ENCODE measurements around the gene TBC1D8B.

The TBC1D8B gene

DNA sequence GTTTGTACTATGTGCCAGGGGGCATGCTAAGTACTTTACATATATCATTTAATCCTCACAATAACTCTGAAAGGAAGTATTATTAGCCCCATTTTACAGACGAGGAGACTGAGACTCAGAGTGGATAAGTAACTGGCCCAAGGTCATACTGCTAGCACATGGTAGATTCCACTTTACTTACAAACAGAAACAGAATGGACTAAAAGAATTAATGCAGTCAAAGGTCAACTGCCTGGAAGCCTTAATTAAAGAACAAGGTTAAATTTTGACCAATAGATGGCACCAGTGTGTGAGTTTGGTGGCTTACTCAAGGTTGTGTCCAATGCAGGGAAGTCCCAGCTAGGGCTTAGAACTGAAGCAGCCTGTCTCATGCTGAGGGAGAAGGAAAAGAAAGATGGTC lies 96.0 kb downstream of the TBC1D8B start:
- Histone ChIP-seq H2AFZ (ENCODE audit: low read length, unreplicated experiment) (no peak overlapping the region), H3K4me1 (ENCODE audit: control insufficient read depth, insufficient read depth, low read length, unreplicated experiment) (peaks cover 40% of the 10 kb centered on the region), H3K36me3 (ENCODE audit: insufficient read depth, low read length) (no peaks in the 10 kb centered on the region), H3K79me2 (ENCODE audit: control insufficient read depth, insufficient read depth, low read length, unreplicated experiment) (no peaks in the 10 kb centered on the region), H3K4me3 (ENCODE audit: low read depth, low read length) (no peak overlapping the region), H3K27ac (ENCODE audit: low read depth, low read length) (no peak overlapping the region), H3K27me3 (ENCODE audit: insufficient read depth, low read length) (no peaks in the 10 kb centered on the region)

DNA sequence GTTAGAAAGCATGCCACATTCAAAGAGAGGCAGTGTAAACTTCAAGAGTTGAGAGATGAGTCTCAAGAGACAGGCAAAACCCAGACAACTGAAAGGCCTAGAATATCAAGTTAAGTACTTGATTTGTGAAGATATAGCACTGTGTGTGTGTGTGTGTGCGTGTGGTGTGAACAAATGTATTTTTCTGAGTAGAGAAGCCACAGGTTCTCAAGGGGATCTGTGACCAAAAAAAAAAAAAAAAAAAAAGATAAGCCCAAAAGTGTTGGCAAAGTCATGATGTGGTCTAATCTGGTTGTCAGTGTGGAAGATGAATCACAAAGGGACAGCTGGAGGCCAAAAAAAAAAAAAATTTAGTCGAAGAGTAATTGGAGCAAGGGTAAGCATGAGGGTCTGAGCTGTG lies 96.8 kb downstream of the TBC1D8B start:
- no peak overlapping the region for H3K4me3 ChIP-seq (ENCODE audit: low read depth, low read length)
- H3K36me3 ChIP-seq (ENCODE audit: insufficient read depth, low read length), result no peaks in the 10 kb centered on the region
- H2AFZ ChIP-seq (ENCODE audit: low read length, unreplicated experiment), result no peak overlapping the region
- H3K27ac ChIP-seq (ENCODE audit: low read depth, low read length), result no peak overlapping the region
- H3K79me2 ChIP-seq (ENCODE audit: control insufficient read depth, insufficient read depth, low read length, unreplicated experiment), result no peaks in the 10 kb centered on the region
- H3K4me1 ChIP-seq (ENCODE audit: control insufficient read depth, insufficient read depth, low read length, unreplicated experiment), result peaks cover 40% of the 10 kb centered on the region
- no peaks in the 10 kb centered on the region for H3K27me3 ChIP-seq (ENCODE audit: insufficient read depth, low read length)

DNA sequence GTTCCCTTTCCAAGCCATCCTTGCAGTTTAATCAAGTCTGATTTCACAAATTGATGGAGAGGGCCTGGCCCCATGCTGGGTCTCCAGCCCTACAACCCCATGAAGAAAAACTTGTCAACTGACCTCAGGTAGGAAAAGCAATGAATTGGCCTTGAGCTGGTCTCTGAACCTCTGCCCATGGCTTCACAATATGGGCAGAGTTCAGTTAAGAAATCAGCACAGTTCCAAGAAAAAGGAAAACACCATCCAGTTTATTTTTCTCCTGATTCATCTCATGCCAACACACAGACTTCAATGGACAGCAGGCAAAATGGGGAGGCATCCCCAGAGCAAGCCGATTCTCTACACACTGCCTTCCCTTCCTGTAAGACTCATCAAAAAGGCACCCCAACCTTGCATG lies 97.4 kb downstream of the TBC1D8B start:
- H3K36me3 ChIP-seq (ENCODE audit: insufficient read depth, low read length), result no peaks in the 10 kb centered on the region
- no peak overlapping the region for H2AFZ ChIP-seq (ENCODE audit: low read length, unreplicated experiment)
- no peaks in the 10 kb centered on the region for H3K27me3 ChIP-seq (ENCODE audit: insufficient read depth, low read length)
- H3K27ac ChIP-seq (ENCODE audit: low read depth, low read length), result no peak overlapping the region
- H3K4me3 ChIP-seq (ENCODE audit: low read depth, low read length), result no peak overlapping the region
- H3K4me1 ChIP-seq (ENCODE audit: control insufficient read depth, insufficient read depth, low read length, unreplicated experiment), result peaks cover 36% of the 10 kb centered on the region
- H3K79me2 ChIP-seq (ENCODE audit: control insufficient read depth, insufficient read depth, low read length, unreplicated experiment), result no peaks in the 10 kb centered on the region

DNA sequence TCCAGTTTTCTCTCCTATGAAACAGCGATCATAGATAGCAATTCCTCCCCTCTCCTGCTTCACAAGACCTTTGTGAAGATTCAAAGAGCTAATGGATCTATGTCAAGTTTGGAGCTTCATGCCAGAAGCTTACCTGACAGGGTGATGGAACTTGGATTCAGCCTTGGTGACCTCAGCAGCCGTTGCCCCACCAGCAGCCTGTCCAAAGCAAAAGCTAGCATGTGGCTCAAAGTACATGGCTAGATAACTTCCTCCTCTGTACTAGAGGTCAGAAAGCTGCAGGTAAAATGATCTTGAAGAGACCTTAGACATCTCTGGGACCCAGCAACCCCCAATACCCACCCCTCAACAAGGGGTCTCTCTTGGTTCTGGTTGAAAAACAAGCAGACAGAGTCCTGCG lies 98.9 kb downstream of the TBC1D8B start:
- H3K79me2 ChIP-seq (ENCODE audit: control insufficient read depth, insufficient read depth, low read length, unreplicated experiment), result no peaks in the 10 kb centered on the region
- H3K27ac ChIP-seq (ENCODE audit: low read depth, low read length), result no peak overlapping the region
- no peaks in the 10 kb centered on the region for H3K27me3 ChIP-seq (ENCODE audit: insufficient read depth, low read length)
- H3K4me3 ChIP-seq (ENCODE audit: low read depth, low read length), result no peak overlapping the region
- no peaks in the 10 kb centered on the region for H3K36me3 ChIP-seq (ENCODE audit: insufficient read depth, low read length)
- no peak overlapping the region for H2AFZ ChIP-seq (ENCODE audit: low read length, unreplicated experiment)
- H3K4me1 ChIP-seq (ENCODE audit: control insufficient read depth, insufficient read depth, low read length, unreplicated experiment), result peaks cover 21% of the 10 kb centered on the region

DNA sequence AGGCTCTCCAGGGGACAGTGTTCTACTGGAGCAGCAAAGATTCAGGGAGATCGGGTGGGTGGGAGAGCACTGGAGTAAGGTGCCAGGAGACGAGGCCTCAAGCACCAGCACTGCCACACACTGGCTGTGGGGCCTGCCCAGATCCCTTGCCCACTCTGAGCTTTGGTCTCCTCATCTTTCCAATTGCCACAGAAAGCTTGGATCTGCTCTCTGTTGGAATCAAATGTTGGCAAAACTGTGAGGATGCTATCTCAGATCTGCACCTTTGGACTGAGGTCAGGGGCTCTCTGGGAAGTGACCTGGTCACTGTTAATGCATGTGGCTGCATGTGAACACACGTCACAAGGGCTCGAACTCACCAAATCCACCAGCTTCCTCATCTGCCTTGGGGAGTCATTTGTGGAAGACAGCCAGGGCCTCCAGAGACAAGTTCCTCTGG lies 99.3 kb downstream of the TBC1D8B start:
- no peak overlapping the region for H3K4me3 ChIP-seq (ENCODE audit: low read depth, low read length)
- H3K27ac ChIP-seq (ENCODE audit: low read depth, low read length), result no peak overlapping the region
- H2AFZ ChIP-seq (ENCODE audit: low read length, unreplicated experiment), result no peak overlapping the region
- no peaks in the 10 kb centered on the region for H3K79me2 ChIP-seq (ENCODE audit: control insufficient read depth, insufficient read depth, low read length, unreplicated experiment)
- H3K36me3 ChIP-seq (ENCODE audit: insufficient read depth, low read length), result no peaks in the 10 kb centered on the region
- peaks cover 21% of the 10 kb centered on the region for H3K4me1 ChIP-seq (ENCODE audit: control insufficient read depth, insufficient read depth, low read length, unreplicated experiment)
- H3K27me3 ChIP-seq (ENCODE audit: insufficient read depth, low read length), result no peaks in the 10 kb centered on the region

DNA sequence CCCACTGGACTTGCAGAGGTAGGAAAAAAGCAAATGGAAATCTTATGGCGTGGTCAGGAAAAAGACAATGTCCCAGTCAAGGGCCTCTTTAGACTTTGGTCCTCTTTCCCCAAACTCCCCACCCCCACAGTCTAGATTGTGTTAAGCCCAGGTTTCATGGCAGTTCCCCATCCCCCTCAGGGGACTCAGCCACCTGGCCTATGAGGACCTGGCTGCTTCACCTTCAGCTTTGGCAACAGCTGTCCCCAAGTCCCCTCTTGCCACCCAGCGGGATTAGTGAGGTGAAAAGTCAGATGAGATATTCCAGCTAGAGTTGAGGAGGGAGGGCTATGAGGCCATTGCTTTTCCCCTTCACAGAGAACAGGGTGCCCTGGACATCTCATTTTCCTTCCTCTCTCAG lies 100.2 kb downstream of the TBC1D8B start:
- no peak overlapping the region for H2AFZ ChIP-seq (ENCODE audit: low read length, unreplicated experiment)
- no peaks in the 10 kb centered on the region for H3K79me2 ChIP-seq (ENCODE audit: control insufficient read depth, insufficient read depth, low read length, unreplicated experiment)
- H3K27ac ChIP-seq (ENCODE audit: low read depth, low read length), result no peak overlapping the region
- no peaks in the 10 kb centered on the region for H3K36me3 ChIP-seq (ENCODE audit: insufficient read depth, low read length)
- H3K4me3 ChIP-seq (ENCODE audit: low read depth, low read length), result no peak overlapping the region
- H3K27me3 ChIP-seq (ENCODE audit: insufficient read depth, low read length), result no peaks in the 10 kb centered on the region
- peaks cover 12% of the 10 kb centered on the region for H3K4me1 ChIP-seq (ENCODE audit: control insufficient read depth, insufficient read depth, low read length, unreplicated experiment)

DNA sequence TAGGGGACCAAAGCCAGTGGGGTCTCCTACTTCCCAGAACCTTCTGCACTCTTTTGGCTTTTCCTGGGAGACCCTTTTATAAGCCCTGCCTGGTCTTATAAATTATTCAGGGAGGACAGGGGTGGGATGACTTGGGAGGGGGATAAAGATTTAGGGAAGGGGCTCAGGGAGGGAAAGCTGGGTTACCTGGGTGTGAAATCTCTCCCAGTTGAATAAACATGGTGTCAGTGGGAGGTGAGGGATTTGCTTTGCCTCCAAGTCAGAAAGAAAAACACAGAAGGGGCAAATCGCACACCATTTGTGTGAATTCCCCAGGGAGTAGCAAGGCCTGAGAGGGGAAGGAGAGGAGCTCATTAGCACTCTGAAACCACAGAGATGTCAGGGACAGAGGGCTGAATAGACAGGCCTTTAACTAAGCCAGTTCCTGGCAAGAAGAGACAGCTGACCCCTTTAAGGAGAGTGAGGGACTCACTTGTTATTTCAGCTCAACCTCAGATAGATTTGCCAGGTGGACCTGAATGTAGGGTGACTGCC lies 100.9 kb downstream of the TBC1D8B start, which contains the start of gene RIPPLY1:
TSS of gene RIPPLY1 (minus strand) at position 51 of the 534 bp plus-strand sequence. CDS start 54 bp downstream, outside the sequence.
- Histone ChIP-seq H3K27me3 (ENCODE audit: insufficient read depth, low read length) (no peaks in the 10 kb centered on the region), H3K4me1 (ENCODE audit: control insufficient read depth, insufficient read depth, low read length, unreplicated experiment) (peaks cover 12% of the 10 kb centered on the region), H3K79me2 (ENCODE audit: control insufficient read depth, insufficient read depth, low read length, unreplicated experiment) (no peaks in the 10 kb centered on the region), H2AFZ (ENCODE audit: low read length, unreplicated experiment) (no peak within 1 kb of the TSS), H3K36me3 (ENCODE audit: insufficient read depth, low read length) (no peaks in the 10 kb centered on the region), H3K27ac (ENCODE audit: low read depth, low read length) (no peak within 1 kb of the TSS), H3K4me3 (ENCODE audit: low read depth, low read length) (no peak within 1 kb of the TSS)

DNA sequence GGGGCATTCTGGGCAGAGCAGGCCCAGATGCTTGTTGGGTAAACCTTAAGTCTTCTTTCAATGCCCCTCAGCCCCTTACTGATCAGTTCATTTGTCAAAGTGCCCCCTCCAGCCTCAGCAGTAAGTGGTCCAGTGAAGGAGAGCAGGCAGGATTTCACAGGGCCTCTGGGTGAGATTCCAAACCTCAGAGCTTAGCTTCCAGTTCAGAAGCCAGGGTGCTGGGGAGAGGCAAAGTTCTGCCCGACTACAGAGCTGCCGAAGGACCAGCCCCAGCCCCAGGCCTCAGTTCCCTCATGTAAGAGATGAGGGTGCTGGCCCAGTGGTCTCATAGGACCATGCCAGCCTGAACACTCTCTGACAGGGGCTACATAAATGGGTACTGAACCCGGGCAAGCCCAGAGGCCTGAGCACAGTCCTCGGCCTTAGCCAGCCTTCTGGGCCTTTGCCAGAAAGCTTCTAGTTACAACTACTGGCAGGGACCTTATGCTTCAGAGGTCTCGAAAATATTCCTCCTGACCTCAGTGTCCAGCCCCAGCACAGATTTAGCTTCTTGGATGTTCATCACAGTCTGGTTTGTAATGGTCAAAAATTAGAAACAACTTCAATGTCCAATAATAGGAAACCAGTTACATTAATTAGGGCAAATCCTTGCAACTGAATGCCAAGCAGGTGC lies 101.5 kb downstream of the TBC1D8B start:
- peaks cover 7% of the 10 kb centered on the region for H3K4me1 ChIP-seq (ENCODE audit: control insufficient read depth, insufficient read depth, low read length, unreplicated experiment)
- no peak overlapping the region for H3K4me3 ChIP-seq (ENCODE audit: low read depth, low read length)
- no peak overlapping the region for H2AFZ ChIP-seq (ENCODE audit: low read length, unreplicated experiment)
- H3K27ac ChIP-seq (ENCODE audit: low read depth, low read length), result no peak overlapping the region
- no peaks in the 10 kb centered on the region for H3K36me3 ChIP-seq (ENCODE audit: insufficient read depth, low read length)
- no peaks in the 10 kb centered on the region for H3K27me3 ChIP-seq (ENCODE audit: insufficient read depth, low read length)
- no peaks in the 10 kb centered on the region for H3K79me2 ChIP-seq (ENCODE audit: control insufficient read depth, insufficient read depth, low read length, unreplicated experiment)

DNA sequence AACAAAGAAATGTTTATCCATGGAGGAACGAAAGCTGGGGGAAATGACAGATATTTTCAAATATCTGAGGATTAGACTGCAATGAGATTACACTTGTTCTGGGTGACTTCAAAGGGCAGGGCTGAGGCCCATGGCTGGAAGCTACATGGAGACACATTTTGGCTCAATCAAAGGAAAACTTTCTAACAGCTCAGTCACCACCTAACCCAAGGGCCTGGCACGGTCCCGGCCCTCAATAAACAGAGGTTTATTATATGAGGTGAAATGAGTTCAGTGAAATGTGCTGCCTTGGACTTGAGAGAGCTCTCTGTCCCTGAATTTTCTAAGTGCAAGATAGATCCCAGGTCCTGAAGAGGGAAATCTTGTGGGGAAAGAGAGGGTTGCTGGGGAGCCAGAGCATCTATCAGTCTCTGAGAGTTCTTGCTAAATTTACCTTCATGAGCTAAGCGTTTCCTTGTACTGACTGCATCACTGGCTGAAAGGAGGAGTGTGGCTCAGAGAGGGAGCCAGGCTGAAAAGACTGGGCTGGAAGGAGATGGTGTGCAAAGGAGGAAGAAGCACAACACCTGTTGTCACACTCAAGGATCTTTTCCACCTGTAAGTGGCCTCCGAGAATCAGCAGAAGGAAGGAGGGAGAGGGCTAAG lies 102.7 kb downstream of the TBC1D8B start:
- no peaks in the 10 kb centered on the region for H3K79me2 ChIP-seq (ENCODE audit: control insufficient read depth, insufficient read depth, low read length, unreplicated experiment)
- H3K36me3 ChIP-seq (ENCODE audit: insufficient read depth, low read length), result no peaks in the 10 kb centered on the region
- H2AFZ ChIP-seq (ENCODE audit: low read length, unreplicated experiment), result no peak overlapping the region
- no peaks in the 10 kb centered on the region for H3K4me1 ChIP-seq (ENCODE audit: control insufficient read depth, insufficient read depth, low read length, unreplicated experiment)
- H3K27me3 ChIP-seq (ENCODE audit: insufficient read depth, low read length), result no peaks in the 10 kb centered on the region
- H3K27ac ChIP-seq (ENCODE audit: low read depth, low read length), result no peak overlapping the region
- no peak overlapping the region for H3K4me3 ChIP-seq (ENCODE audit: low read depth, low read length)

DNA sequence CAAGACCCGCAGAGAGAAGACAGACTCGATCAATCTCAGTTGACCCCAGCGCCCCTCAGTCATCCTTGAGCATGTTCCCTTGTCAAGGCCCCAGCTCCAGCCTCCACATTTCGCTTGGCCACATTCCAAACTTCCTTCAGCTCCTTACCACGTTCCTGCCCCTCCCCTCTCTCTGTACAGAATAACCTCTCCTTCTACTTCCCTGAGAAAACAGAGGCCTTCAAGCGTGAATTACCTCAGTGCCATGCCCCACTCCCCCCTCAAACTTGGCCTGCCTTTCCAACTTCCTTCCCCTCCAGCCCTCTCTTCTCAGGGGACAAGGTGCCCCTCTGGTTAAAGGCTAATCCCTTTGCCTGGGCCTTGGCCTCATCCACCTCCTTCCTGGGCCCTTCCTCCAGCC lies 103.9 kb downstream of the TBC1D8B start:
- Histone ChIP-seq H3K4me1 (ENCODE audit: control insufficient read depth, insufficient read depth, low read length, unreplicated experiment) (no peaks in the 10 kb centered on the region), H2AFZ (ENCODE audit: low read length, unreplicated experiment) (no peak overlapping the region), H3K27ac (ENCODE audit: low read depth, low read length) (no peak overlapping the region), H3K27me3 (ENCODE audit: insufficient read depth, low read length) (no peaks in the 10 kb centered on the region), H3K79me2 (ENCODE audit: control insufficient read depth, insufficient read depth, low read length, unreplicated experiment) (no peaks in the 10 kb centered on the region), H3K4me3 (ENCODE audit: low read depth, low read length) (no peak overlapping the region), H3K36me3 (ENCODE audit: insufficient read depth, low read length) (no peaks in the 10 kb centered on the region)

DNA sequence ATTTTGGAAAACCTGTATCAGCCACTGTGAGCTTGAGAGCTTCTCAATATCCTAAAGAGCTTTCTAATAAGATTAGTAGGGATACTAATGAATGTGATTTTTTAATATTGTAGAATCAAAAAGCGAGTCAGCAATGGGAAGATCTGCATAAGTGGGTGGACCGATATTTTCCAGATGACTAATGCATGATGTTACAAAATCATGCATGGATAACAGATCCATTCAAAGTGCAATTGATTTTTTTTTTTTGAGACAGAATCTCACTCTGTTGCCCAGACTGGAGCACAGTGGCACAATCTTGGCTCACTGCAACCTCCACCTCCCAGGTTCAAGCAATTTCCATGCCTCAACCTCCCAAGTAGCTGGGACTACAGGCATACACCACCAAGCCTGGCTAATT lies 110.4 kb downstream of the TBC1D8B start:
- Histone ChIP-seq H2AFZ (ENCODE audit: low read length, unreplicated experiment) (peak overlapping the region; percentile 56), H3K27ac (ENCODE audit: low read depth, low read length) (no peak overlapping the region), H3K36me3 (ENCODE audit: insufficient read depth, low read length) (no peaks in the 10 kb centered on the region), H3K4me1 (ENCODE audit: control insufficient read depth, insufficient read depth, low read length, unreplicated experiment) (peaks cover 20% of the 10 kb centered on the region), H3K27me3 (ENCODE audit: insufficient read depth, low read length) (no peaks in the 10 kb centered on the region), H3K4me3 (ENCODE audit: low read depth, low read length) (no peak overlapping the region), H3K79me2 (ENCODE audit: control insufficient read depth, insufficient read depth, low read length, unreplicated experiment) (no peaks in the 10 kb centered on the region)
